ENCODE results near the gene GALNT17. TPM values are rescaled to one million over a fixed set of nuclear protein-coding genes. Genes with fewer than 3 reads are reported as not detected.

GALNT17 gene
- total RNA-seq, 4 donors from 2014 or later = 51.1 to 95.6 (median 69.8) TPM

GRCh38 chr7:71459132-71459531, 327.2 kb downstream of the GALNT17 start:
- H3K4me3 ChIP-seq = no peak overlapping the region
- peaks cover 0 to 17% (median 2%) of the 10 kb centered on the region in 4 donors for H3K4me1 ChIP-seq
- H3K27me3 ChIP-seq = no peaks in the 10 kb centered on the region
- H3K27ac ChIP-seq (replicated peaks in 1 of 4) = no peak overlapping the region
- intact Hi-C loops (cut with DNase I) = no loop called here
- H3K36me3 ChIP-seq = no peaks in the 10 kb centered on the region
- no peaks in the 10 kb centered on the region for H3K9me3 ChIP-seq
- DNase-seq (ENCODE audit: extremely low spot score) = no peak
- no peak for TF ChIP-seq POLR2AphosphoS5 (IDR thresholded peaks at IDR 0.05)
- TF ChIP-seq CTCF (IDR thresholded peaks at IDR 0.05) = no peak
- TF ChIP-seq POLR2A (IDR thresholded peaks at IDR 0.05; ENCODE audit: low read depth) = no peak

- DNase-seq (ENCODE audit: extremely low spot score) = no peak
- Histone ChIP-seq H3K4me3 (no peak overlapping the region), H3K27me3 (no peaks in the 10 kb centered on the region), H3K36me3 (no peaks in the 10 kb centered on the region), H3K9me3 (no peaks in the 10 kb centered on the region), H3K27ac (replicated peaks in 1 of 4) (no peak overlapping the region), H3K4me1 (peaks cover 0 to 20% (median 2%) of the 10 kb centered on the region in 4 donors)
- intact Hi-C loops (cut with DNase I) = no loop called here
- 87% methylated on average over 9 of the region's 9 CpGs for WGBS
- TF ChIP-seq POLR2A (IDR thresholded peaks at IDR 0.05; ENCODE audit: low read depth) = no peak
Measured at GRCh38 chr7:71461572-71461971, 329.6 kb downstream of the GALNT17 start.

- Histone ChIP-seq H3K27ac (replicated peaks in 1 of 4) (no peak overlapping the region), H3K4me3 (no peak overlapping the region), H3K4me1 (peaks cover 0 to 6% (median 0%) of the 10 kb centered on the region in 4 donors), H3K36me3 (no peaks in the 10 kb centered on the region), H3K9me3 (no peaks in the 10 kb centered on the region), H3K27me3 (no peaks in the 10 kb centered on the region)
- no peak for DNase-seq (ENCODE audit: extremely low spot score)
- TF ChIP-seq POLR2A (IDR thresholded peaks at IDR 0.05; ENCODE audit: low read depth) = no peak
- no peak for TF ChIP-seq EP300 (IDR thresholded peaks at IDR 0.05)
- no peak for TF ChIP-seq CTCF (IDR thresholded peaks at IDR 0.05)
- no peak for TF ChIP-seq POLR2AphosphoS5 (IDR thresholded peaks at IDR 0.05)
- WGBS = 63% methylated on average over 6 of the region's 6 CpGs
- intact Hi-C loops (cut with DNase I) = no loop called here
Measured at GRCh38 chr7:71465741-71466189, 333.8 kb downstream of the GALNT17 start.

GRCh38 chr7:71466448-71467145, 334.7 kb downstream of the GALNT17 start:
- intact Hi-C loops (cut with DNase I) = no loop called here
- Histone ChIP-seq H3K27me3 (no peaks in the 10 kb centered on the region), H3K4me3 (no peak overlapping the region), H3K36me3 (no peaks in the 10 kb centered on the region), H3K27ac (replicated peaks in 1 of 4) (no peak overlapping the region), H3K4me1 (peaks cover 0 to 3% (median 0%) of the 10 kb centered on the region in 4 donors), H3K9me3 (no peaks in the 10 kb centered on the region)
- 83% methylated on average over 5 of the region's 5 CpGs for WGBS
- no peak for TF ChIP-seq POLR2A (IDR thresholded peaks at IDR 0.05; ENCODE audit: low read depth)
- TF ChIP-seq POLR2AphosphoS5 (IDR thresholded peaks at IDR 0.05) = no peak
- no peak for TF ChIP-seq EP300 (IDR thresholded peaks at IDR 0.05)
- no peak for TF ChIP-seq CTCF (IDR thresholded peaks at IDR 0.05)
- no peak for DNase-seq (ENCODE audit: extremely low spot score)

GRCh38 chr7:71470326-71470725, 338.4 kb downstream of the GALNT17 start:
- no peak for DNase-seq (ENCODE audit: extremely low spot score)
- no peaks in the 10 kb centered on the region for H3K36me3 ChIP-seq
- TF ChIP-seq POLR2A (IDR thresholded peaks at IDR 0.05; ENCODE audit: low read depth) (no peak), POLR2AphosphoS5 (IDR thresholded peaks at IDR 0.05) (no peak), CTCF (IDR thresholded peaks at IDR 0.05) (no peak), EP300 (IDR thresholded peaks at IDR 0.05) (no peak)
- no peak overlapping the region for H3K27ac ChIP-seq (replicated peaks in 1 of 4)
- no peaks in the 10 kb centered on the region for H3K4me1 ChIP-seq
- H3K27me3 ChIP-seq = no peaks in the 10 kb centered on the region
- peaks cover 0 to 8% (median 3%) of the 10 kb centered on the region in 4 donors for H3K9me3 ChIP-seq
- WGBS = 67% methylated on average over 6 of the region's 6 CpGs
- H3K4me3 ChIP-seq = no peak overlapping the region
- intact Hi-C loops (cut with DNase I) = no loop called here

All from esophagus muscularis mucosa (tissue), 4 donors.